HG02678 (cell line): Measurements from ENCODE around the gene FAM222A.

Experiments used
- ATAC-seq: cut with Tn5 transposase; IDR thresholded peaks from one replicate; pipeline ENCODE4 v1.9.1; 2021; ENCODE audit warnings: mild to moderate bottlenecking, moderate library complexity; ENCODE audit not compliant: unreplicated experiment

FAM222A gene

GRCh38 chr12:109710747-109711595 is 2.7 kb upstream of the FAM222A start:
- no peak for ATAC-seq

GRCh38 chr12:109711596-109712461 is 1.8 kb upstream of the FAM222A start:
- no peak for ATAC-seq

- ATAC-seq, result peak; percentile 17
Observed at GRCh38 chr12:109714141-109714912, 702 bp downstream of the FAM222A start.

GRCh38 chr12:109714913-109715244 is 1.3 kb downstream of the FAM222A start:
- no peak for ATAC-seq

- no peak for ATAC-seq
Observed at GRCh38 chr12:109715310-109716091, 1.9 kb downstream of the FAM222A start.

- ATAC-seq, result no peak
Observed at GRCh38 chr12:109716092-109716479, 2.5 kb downstream of the FAM222A start.

GRCh38 chr12:109716512-109717389 is 3.1 kb downstream of the FAM222A start:
- no peak for ATAC-seq

GRCh38 chr12:109717390-109718357 is 4.0 kb downstream of the FAM222A start:
- no peak for ATAC-seq

GRCh38 chr12:109718390-109718789 is 4.8 kb downstream of the FAM222A start:
- no peak for ATAC-seq

GRCh38 chr12:109719123-109720022 is 5.7 kb downstream of the FAM222A start:
- ATAC-seq, result no peak

GRCh38 chr12:109720152-109720856 is 6.7 kb downstream of the FAM222A start:
- ATAC-seq, result no peak

GRCh38 chr12:109720857-109721189 is 7.2 kb downstream of the FAM222A start:
- no peak for ATAC-seq

- no peak for ATAC-seq
Observed at GRCh38 chr12:109721276-109721675, 7.7 kb downstream of the FAM222A start.

GRCh38 chr12:109722022-109722720 is 8.5 kb downstream of the FAM222A start:
- ATAC-seq, result no peak

- no peak for ATAC-seq
Observed at GRCh38 chr12:109722721-109723094, 9.1 kb downstream of the FAM222A start.

GRCh38 chr12:109723311-109723881 is 9.8 kb downstream of the FAM222A start:
- ATAC-seq, result no peak
